Measurements from ENCODE around the gene TNFRSF21.

Gene TNFRSF21

DNA sequence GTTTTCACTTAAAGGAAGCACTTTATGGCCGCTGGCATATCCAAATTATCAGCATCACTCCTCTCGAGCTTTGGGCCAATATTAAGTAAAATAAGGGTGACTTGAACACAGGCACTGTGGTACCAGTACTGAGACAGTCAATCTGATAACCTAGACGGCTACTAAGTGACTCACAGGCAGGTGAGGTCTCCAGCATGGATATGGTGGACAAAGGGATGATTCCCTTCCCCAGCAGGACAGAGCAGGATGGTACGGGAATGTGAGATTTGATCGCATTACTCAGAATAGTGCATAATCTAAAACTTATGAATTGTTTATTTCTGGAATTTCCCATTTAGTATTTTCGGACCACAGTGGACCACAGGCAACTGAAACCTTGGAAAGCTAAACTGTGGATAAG is 55.7 kb downstream of the TNFRSF21 start:
- DNase-seq (ENCODE audit: low read depth in 3 of 3, low spot score in 1 of 3) = no peak

GRCh38 chr6:47253136-47253535 is 56.6 kb downstream of the TNFRSF21 start:
- no peak for DNase-seq (ENCODE audit: low read depth in 3 of 3, low spot score in 1 of 3)

- DNase-seq (ENCODE audit: low read depth in 3 of 3, low spot score in 1 of 3) = no peak
These were observed 57.1 kb downstream of the TNFRSF21 start for GRCh38 chr6:47252633-47253032.

- DNase-seq (ENCODE audit: low read depth in 3 of 3, low spot score in 1 of 3) = no peak
These were observed 58.3 kb downstream of the TNFRSF21 start for GRCh38 chr6:47251396-47251795.

DNA sequence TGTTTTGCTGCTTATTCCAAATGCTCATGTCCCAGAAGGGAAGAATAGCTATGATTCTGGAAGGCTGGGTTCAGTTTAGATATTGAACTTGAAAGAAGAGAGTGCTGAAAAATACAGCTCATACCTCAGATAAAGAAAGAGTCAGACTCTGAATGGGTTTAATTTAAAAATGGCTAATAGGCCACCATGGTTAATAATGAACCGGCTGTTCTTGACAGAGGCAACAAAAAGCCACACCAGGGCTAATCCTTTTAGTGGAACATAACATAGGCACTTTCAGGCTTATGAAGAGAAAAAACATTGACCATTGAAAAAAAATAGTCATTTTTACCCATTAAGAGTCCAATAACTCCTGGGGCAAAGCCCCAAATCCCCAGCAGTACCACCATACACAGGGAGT is 59.4 kb downstream of the TNFRSF21 start:
- DNase-seq (ENCODE audit: low read depth in 3 of 3, low spot score in 1 of 3) = no peak

DNA sequence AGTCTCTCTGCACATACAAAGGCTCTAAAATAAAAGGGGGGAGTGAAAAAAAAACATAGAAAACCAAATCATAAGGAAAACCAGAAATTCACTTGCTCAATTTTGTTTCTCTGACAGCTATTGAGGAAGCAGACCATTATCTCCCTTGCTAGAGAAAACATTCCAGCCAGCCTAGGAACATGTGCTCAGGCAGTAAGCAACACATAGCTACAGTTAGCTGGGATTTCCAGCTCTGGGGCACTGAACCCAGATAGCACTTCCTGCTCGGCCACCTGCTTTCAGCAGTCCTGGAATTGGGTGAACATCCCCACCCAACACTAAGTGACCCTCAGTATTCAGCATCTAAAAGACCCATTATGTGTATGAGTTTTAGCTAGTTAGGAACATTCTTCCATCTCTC is 61.3 kb downstream of the TNFRSF21 start:
- DNase-seq (ENCODE audit: low read depth in 3 of 3, low spot score in 1 of 3) = no peak

DNA sequence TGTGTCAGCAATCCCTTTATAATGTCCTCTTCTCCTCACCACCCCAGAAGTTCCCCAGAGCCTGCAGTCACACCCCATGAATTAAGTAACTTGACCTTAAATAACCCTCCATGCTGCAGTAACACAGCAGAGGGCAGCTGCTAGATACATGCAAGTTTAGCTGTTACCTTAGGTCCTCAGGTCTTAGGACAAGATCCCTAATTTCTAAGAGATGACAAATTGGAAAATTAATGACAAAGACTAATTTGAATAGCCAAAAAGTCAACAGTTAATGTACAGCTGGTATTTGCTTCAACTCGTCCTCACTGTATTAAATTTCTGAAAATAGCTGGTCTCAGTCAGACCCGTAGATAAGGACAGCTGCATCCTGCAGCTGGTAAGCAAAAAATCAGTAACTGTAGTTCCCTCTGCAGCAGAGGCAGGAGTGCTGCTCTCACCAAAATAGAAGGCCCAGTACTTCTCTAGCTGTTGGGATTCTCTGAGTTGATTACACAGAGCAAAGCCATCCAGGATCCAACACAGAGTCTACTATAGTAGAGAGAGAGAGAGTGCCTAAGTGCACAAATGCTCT is 62.4 kb downstream of the TNFRSF21 start:
- no peak for DNase-seq (ENCODE audit: low read depth in 3 of 3, low spot score in 1 of 3)

DNA sequence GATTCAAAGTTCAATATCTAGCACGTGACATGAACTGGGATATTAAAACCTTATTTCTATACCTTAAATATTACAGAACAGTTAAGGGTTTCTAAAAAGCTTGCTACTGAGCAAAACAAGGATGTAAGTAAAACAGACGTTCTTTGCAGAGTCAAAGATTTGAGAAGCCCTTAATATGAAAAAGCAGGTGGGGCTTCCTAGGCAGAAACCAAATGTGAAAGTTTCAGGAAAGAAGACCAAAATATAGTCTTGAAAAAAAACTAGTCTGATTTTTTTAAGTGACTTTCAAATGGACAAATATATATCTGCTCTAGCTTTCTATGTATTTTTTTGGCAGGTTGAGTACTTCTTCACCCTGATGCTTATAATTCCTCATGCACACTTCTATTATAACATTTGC is 63.2 kb downstream of the TNFRSF21 start:
- no peak for DNase-seq (ENCODE audit: low read depth in 3 of 3, low spot score in 1 of 3)

GRCh38 chr6:47245745-47246371 is 63.8 kb downstream of the TNFRSF21 start:
- DNase-seq (ENCODE audit: low read depth in 3 of 3, low spot score in 1 of 3) = no peak

- peak; percentile 1 to 11 (median 4) for DNase-seq (ENCODE audit: low read depth in 3 of 3, low spot score in 1 of 3)
These were observed 67.0 kb downstream of the TNFRSF21 start for GRCh38 chr6:47242483-47243386.

GRCh38 chr6:47241742-47242482 is 67.8 kb downstream of the TNFRSF21 start:
- DNase-seq (ENCODE audit: low read depth in 3 of 3, low spot score in 1 of 3) = no peak

DNA sequence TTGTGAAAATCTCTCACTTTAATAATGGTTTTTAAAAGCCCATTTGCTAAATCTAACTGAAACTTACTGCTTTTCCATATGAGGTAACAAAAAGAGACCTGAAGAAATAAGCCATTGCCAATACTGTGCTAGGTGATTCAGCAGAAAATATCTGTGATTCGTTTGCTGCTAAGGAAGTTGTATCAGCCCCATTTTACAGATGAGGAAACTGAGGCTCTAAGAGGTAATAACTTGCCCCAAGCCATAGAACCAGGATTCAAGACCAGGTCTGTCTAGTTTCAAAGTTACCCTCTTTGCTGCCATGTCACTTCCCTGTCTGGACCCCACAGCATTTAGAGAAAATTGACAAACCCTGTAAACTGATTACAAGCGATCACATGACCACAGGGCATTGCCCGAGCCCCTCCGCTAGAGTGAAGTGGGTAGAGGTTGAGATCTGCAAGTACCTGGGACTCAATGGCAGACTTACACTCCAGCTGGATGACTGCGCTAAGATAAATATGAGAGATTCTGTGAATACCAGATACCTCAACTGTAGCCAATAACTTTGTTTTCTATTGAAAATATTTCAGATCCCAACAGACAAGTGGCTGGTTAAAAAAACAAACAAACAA is 69.3 kb downstream of the TNFRSF21 start:
- no peak for DNase-seq (ENCODE audit: low read depth in 3 of 3, low spot score in 1 of 3)

DNA sequence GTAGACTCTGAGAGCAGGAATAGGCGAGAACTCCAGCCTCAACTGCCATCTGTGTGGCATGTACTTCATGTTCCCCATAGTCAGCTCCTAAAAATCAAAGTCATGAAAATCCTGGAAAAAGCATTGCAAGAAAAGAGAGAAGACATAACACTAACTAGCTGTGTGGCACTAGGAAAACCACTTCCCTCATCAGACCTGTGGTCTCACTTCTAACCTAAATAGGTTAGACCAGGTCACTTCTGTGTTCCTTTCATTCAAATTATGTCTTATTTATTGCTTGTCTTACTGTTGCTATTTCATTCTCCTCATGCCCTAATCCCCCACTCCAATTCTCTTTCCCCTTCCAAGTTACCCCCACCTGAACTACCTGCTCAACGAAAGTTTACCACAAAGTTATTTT is 70.2 kb downstream of the TNFRSF21 start:
- DNase-seq (ENCODE audit: low read depth in 3 of 3, low spot score in 1 of 3) = no peak

- no peak for DNase-seq (ENCODE audit: low read depth in 3 of 3, low spot score in 1 of 3)
These were observed 71.2 kb downstream of the TNFRSF21 start for GRCh38 chr6:47238456-47238995.

GRCh38 chr6:47237196-47237595 is 72.5 kb downstream of the TNFRSF21 start:
- no peak for DNase-seq (ENCODE audit: low read depth in 3 of 3, low spot score in 1 of 3)

DNA sequence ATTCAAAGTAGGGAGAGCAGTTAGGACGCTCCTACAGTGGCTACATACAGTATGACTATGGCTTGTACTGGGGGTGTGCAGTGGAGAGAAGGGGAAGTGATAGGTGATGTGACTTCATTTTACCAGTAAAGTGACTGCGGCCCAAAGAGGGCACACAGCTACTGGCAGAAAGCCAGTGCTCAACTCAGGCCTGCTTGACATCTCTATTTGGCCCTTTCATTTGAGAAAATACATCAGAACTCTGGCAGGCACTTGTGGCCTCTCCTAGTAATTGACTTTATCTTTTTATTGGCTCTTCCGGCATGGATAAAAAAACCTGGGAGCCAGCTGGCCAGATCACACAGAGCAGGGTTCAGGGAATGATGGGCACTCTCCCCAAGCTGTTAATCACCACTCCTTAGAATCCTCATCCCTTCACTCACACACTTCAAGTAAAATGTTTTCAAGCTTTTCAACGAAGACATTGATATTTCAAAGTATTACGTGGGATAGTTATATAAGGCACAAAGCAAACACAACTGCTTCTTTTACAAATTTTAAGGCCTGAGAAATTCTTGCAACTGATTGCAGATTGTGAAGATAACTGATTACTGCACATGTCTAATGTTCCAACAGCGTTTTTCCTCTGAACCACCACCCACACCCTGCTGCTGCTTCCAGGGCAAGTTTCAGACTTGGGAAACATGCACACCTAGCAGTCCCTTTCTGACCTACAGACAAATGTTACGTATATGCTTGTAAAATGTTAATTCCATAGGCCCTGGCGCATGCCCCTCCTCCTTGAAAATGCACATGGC is 73.5 kb downstream of the TNFRSF21 start:
- DNase-seq (ENCODE audit: low read depth in 3 of 3, low spot score in 1 of 3) = no peak

DNA sequence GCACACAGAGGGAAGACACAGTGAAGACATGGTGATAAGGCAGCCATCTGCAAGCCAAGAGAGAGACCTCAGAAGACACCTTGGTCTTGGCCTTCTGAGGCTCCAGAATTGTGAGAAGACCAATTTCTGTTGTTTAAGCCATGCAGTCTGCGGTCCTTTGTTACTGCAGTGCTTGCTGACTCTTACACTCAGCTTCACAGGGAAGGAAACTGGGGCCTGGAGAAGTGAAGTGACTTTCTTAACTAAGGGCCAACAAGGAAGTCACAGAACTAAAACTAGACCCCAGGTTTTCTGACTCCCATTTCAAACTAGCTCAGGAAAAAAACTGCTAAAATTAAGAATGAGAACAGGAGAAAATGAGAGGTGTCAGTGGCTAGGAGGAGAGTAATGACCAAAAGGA is 74.3 kb downstream of the TNFRSF21 start:
- no peak for DNase-seq (ENCODE audit: low read depth in 3 of 3, low spot score in 1 of 3)

DNA sequence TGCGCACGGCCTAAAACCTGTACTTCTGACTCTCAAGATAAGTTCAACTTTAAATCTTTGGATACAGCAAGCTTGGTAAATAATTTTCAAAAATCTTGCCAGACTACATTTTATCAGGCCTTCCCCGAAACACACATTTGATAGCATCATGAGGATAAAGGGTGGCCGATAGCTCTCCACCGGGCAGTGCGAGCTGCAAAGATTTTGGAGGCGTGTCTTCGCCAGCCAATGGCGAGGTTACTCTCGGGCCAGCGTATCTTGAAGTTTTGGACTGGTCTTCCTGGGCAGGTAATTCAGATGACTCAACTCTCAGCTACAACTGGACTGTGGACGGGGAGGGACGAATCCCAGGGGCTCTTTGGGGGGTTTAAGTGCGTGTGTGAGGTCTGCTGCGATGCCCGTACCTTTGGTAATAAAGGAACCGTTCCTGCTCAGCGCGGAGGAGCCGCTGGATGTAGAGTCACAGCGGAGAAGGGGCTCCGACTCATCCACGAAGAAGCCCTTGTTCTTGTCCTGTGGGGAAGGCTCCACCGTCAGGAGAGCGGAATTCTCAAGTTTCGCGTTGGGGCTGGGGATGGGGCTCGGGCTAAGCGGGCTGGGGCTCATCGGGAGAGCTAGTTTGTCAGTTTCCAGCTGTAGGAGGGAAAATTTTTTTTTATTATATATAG is 75.3 kb downstream of the TNFRSF21 start:
- no peak for DNase-seq (ENCODE audit: low read depth in 3 of 3, low spot score in 1 of 3)

- DNase-seq (ENCODE audit: low read depth in 3 of 3, low spot score in 1 of 3) = no peak
These were observed 78.6 kb downstream of the TNFRSF21 start for GRCh38 chr6:47231151-47231550.

DNA sequence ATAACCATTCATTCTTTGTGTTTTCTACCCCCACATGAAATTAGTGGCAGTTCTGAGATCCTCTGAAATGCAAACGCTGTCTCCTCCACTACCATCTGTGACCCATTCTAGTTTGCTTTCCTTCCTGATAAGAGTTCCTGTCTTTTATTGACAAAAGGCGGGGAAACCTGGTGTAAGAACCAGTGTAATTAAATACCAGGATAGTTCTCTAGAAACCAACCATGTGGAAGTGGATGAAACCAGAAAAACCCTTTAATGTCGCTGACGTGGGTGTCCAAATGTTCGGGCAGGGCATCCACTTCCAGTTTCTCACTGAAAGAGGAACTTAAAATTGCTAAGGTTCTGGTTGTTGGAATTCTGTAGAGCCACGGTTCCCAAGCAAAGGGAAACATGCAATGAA is 79.1 kb downstream of the TNFRSF21 start:
- no peak for DNase-seq (ENCODE audit: low read depth in 3 of 3, low spot score in 1 of 3)
